WI38 (cell line): ENCODE measurements around the gene EHD1.

Source experiments
- H3K4me3 ChIP-seq: 2 replicates; pipeline ENCODE4 v1.5.1; 2011; ENCODE audit warnings: low read depth, mild to moderate bottlenecking, control low read depth, low read length
- CTCF ChIP-seq: IDR thresholded peaks from 2 replicates; pipeline ENCODE4 v1.5.1; 2012; ENCODE audit warnings: low read depth, mild to moderate bottlenecking, control low read depth, low read length

EHD1 gene

GRCh38 chr11:64865286-64866172, 12.9 kb downstream of the EHD1 start:
- H3K4me3 ChIP-seq, result peak overlapping the region; percentile 10; the same call in 1 of the 2 replicates
- no peak for TF ChIP-seq CTCF

DNA sequence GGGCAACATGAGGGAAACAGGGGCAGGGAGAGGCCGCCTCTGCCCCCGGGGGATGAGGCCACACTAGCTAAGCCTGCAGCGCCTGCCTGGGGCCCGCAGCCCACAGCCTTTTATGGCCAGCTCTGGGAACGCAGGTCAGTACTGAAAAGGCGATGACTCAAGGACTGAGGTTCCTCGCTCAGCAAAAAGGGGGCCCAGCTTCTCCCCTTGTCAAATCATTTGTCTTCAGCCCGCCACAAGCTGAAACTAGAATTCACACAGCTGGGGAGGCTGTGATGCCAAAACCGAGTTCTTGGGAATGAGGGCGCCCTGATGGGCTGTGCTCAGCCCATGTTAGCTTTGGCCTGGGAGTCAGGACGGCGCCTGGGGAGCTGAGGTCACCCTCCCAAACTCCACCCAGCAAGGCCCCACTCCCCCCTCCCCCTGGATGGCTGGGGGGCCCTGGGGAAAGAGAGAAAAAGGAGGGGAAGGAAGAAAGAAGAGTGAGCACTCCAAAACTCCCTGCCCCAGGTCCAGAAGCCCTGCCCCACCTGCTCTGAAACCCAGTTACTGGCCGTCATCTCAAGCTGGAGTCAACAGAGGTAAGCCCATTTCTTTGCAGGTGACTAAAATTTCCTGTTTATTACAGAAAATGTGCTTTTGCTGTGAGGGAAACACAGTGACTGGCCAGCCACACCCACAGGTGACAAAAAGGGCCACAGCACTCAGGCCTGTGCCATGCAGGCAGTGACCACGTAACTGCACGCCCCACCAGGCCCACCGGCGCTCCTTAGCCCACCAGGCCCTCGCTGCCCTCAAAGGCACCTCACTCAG, 13.7 kb downstream of the EHD1 start:
- peak overlapping the region; percentile 5; the same call in 1 of the 2 replicates for H3K4me3 ChIP-seq

GRCh38 chr11:64864135-64864472, 14.3 kb downstream of the EHD1 start:
- H3K4me3 ChIP-seq, result 0 out of 2 replicates have a peak overlapping the region, but pooled peaks have one; percentile 5
- TF ChIP-seq CTCF, result no peak

More for the DNA sequence above, 13.7 kb downstream of the EHD1 start:
- TF ChIP-seq CTCF, result no peak

DNA sequence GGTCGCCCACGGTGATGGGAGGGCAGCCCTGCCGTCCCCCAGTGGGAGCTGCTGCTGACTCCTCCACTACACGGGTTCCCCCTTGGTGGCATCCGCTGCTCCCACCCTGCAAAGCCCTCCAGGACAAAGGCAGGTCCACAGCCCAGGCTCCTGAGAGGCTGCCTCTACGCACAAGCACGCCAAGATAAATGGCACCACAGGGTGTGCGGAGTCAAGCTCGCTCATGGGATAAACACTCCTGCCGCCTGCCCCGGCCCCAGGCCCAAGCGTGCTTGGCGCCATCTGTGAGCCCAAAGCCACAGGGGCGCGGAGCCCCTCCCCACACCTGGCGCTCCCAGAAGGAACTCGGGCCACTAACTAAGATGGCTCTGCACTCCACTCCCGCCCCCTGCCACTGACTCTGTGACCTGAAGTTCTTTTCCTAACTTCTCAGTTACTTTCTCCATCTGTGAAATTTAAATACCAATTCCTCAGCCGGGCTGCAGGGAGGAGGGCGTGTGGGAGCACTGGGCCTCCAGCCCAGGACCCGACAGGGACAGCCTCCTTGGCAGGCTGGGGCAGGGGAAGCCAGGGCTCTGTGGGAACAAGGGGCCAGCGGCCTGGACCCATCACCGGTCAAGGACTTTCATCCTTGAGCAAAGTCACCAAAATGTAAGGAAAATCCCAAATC, 14.9 kb downstream of the EHD1 start:
- no peak for TF ChIP-seq CTCF

DNA sequence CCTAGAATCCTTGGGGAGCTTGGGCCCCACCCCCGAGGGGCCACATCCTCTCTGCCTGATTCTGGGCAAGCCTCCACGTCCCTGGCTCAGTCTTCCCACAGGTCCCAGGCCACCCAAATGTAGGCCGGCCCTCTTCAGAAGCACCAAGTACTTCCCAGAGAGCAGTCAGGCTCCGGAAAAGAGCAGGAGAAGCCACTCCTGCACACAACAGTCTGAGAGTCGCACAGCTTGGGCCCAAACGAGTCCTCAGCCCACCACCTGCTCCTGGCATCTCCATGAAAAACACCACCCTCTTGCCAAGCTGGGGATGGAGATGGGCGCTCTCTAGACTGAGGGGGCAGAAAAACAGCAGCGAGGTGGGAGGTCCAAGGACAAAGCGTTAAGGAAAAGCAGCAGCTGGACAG, 15.4 kb downstream of the EHD1 start:
- no peak overlapping the region for H3K4me3 ChIP-seq
- TF ChIP-seq CTCF, result no peak

More for the DNA sequence above, 14.9 kb downstream of the EHD1 start:
- H3K4me3 ChIP-seq, result no peak overlapping the region

GRCh38 chr11:64861227-64861975, 17.0 kb downstream of the EHD1 start:
- H3K4me3 ChIP-seq, result no peak overlapping the region
- TF ChIP-seq CTCF, result no peak
